IPS-20b (cell line): ENCODE data around the gene CRLF1.
"Not testable (repeated sequence)": the region's sequence is repeated elsewhere in the genome, so short reads cannot be mapped to it uniquely, and the experiment has no call there.

Source experiments
- H3K27ac ChIP-seq: one replicate; pipeline ENCODE4 v1.5.1; 2013; ENCODE audit warnings: low read length
- H3K27me3 ChIP-seq: 2 replicates; pipeline ENCODE4 v1.6.1; 2013; ENCODE audit warnings: mild to moderate bottlenecking, low read length, inconsistent platforms; ENCODE audit not compliant: insufficient read depth
- H3K36me3 ChIP-seq: 2 replicates; pipeline ENCODE4 v1.6.1; 2013; ENCODE audit warnings: low read depth, mild to moderate bottlenecking, inconsistent platforms, low read length, moderate library complexity; ENCODE audit not compliant: insufficient read depth
- H3K4me1 ChIP-seq: 2 replicates; pipeline ENCODE4 v1.6.1; 2013; ENCODE audit warnings: mild to moderate bottlenecking, control low read depth, inconsistent platforms, low read length, moderate library complexity; ENCODE audit not compliant: insufficient read depth
- H3K4me3 ChIP-seq: 2 replicates; pipeline ENCODE4 v1.5.1; 2013; ENCODE audit warnings: mild to moderate bottlenecking, low read length, inconsistent platforms
- H3K9ac ChIP-seq: 2 replicates; pipeline ENCODE4 v1.6.1; 2013; ENCODE audit warnings: low read depth, mild to moderate bottlenecking, inconsistent platforms, low read length, moderate library complexity
- H3K9me3 ChIP-seq: 2 replicates; pipeline ENCODE4 v1.6.1; 2013; ENCODE audit warnings: mild to moderate bottlenecking, low read depth, low read length, inconsistent platforms; ENCODE audit not compliant: insufficient read depth

CRLF1 gene

DNA sequence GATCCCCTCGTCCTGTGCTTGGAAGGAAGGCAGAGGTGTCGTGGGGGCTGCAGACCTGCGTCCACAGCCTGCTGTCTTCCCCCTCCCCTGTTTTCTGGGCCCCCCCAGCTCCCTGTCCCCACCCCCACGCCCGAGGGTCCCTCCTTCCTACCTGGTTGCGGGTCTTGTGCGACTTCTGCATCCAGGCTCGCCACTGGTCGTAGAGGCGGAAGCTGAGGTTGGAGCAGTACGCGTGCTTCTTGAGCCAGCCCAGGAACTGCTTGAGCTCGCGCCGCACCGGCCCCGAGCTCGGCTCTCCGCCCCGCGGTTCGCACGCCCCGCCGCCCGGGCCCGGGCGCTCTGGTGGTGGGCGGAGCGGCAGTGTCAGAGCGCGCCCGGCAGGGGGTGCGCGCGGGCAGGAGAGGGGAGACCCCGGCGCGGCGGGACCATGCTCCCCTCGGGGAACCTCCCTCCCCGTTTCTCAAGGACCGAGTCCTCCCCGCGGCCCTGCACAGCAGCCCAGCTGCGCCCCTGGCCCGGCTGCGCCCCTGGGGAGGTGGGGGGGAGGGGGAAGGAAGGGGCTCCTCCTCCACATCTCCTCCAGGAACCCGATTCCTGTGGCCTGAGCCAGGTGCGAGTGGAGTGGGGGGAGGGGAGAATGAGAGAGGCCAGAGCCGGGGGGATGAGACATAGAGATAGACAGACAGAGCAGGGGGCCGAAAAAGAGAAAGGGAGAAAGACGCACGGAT lies 12.3 kb downstream of the CRLF1 start:
- Histone ChIP-seq H3K4me1 (peaks cover 14% of the 10 kb centered on the region; the same call in 1 of the 2 replicates), H3K4me3 (peak overlapping the region; percentile 66), H3K9me3 (no peaks in the 10 kb centered on the region), H3K27ac (no peak overlapping the region), H3K27me3 (peaks cover 33% of the 10 kb centered on the region), H3K36me3 (peaks cover 4% of the 10 kb centered on the region; the same call in 1 of the 2 replicates), H3K9ac (peak overlapping the region; percentile 68)

DNA sequence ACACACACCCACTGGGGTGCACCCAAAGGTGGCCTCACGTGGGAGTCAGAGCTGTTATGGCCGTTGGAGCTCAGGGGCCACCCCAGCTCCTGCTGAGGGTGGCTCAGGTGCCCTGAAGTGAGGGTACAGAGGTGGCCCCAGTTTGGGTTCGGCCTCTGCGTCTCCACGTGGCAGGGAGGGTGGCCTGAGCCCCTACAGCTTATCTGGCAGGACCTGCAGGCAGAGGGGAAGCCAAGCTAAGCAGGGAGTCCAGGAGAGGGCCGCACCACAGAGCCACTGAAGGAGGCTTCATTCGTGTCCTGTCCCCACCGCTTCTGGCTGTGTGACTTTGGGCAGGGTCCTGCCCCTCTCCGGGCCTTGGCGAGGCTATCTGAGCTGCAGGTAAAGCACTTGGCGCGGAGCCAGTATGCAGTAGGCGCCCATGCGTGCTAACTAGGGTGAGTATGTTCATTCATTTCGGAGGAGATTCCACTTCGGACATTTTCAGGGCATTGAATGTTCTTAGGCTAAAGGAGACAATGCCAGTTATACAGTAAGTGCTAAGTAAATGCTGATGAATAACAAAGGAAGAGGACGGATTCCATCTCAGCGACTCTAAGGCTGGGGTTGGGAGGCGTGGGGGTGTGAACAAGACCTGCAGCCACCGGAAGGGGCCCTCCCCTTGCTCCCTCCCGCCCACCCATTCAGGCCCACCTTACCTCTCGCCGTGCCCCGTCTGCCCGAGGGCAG lies 13.1 kb downstream of the CRLF1 start:
- Histone ChIP-seq H3K4me1 (peaks cover 14% of the 10 kb centered on the region; the same call in 1 of the 2 replicates), H3K27me3 (peaks cover 25% of the 10 kb centered on the region), H3K36me3 (peaks cover 4% of the 10 kb centered on the region; the same call in 1 of the 2 replicates), H3K9ac (peak overlapping the region; percentile 68; the same call in 1 of the 2 replicates), H3K9me3 (no peaks in the 10 kb centered on the region), H3K27ac (no peak overlapping the region), H3K4me3 (peak overlapping the region; percentile 66)

DNA sequence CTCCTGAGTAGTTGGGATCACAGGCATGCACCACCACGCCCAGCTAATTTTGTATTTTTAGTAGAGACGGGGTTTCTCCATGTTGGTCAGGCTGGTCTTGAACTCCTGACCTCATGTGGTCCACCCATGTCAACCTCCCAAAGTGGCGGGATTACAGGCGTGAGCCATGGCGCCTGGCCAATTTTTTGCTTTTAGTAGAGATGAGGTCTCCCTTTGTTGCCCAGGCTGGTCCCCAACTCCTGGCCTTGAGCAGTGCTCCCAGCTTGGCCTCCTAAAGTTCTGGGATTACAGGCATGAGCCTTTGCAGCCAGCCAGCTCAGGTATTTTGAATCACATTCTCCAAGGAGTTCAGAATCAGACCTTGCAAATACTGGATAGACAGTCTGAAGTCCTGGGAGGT lies 13.9 kb downstream of the CRLF1 start:
- not testable (repeated sequence) for H3K9ac ChIP-seq, H3K27ac ChIP-seq, H3K9me3 ChIP-seq, H3K36me3 ChIP-seq, H3K4me3 ChIP-seq
- peaks cover 14% of the 10 kb centered on the region; the same call in 1 of the 2 replicates for H3K4me1 ChIP-seq
- peaks cover 20% of the 10 kb centered on the region for H3K27me3 ChIP-seq

DNA sequence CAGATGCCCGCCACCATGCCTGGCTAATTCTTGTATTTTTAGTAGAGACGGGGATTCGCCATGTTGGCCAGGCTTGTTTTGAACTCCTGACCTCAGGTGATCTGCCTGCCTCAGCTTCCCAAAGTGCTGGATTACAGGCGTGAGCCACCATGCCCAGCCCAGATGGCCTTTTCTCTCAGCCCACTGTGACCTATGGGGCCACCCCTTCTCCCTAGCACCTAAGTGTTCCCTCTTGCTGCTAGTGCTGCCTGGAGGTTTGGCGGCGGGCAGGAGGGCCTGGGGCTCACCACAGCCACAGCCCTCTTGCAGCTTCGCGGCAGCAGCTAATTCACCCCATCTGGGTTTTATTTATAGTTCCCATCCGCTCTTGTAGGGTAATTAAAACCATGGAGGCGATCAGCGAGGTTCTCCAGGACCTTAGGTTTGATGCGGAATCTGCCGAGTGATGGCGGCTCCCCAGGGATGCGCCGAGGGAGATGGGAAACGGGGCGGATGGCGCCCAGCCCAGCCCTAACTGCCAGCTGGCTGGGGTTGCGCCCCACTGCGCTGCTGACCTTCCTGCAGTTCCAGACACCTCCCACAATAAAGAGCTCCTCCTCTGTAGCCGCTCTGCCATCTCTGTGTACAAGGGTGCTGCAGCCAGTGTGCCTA lies 14.7 kb downstream of the CRLF1 start:
- H3K4me1 ChIP-seq, result peaks cover 14% of the 10 kb centered on the region; the same call in 1 of the 2 replicates
- H3K27ac ChIP-seq, result no peak overlapping the region
- peaks cover 4% of the 10 kb centered on the region; the same call in 1 of the 2 replicates for H3K36me3 ChIP-seq
- H3K9ac ChIP-seq, result no peak overlapping the region
- H3K9me3 ChIP-seq, result no peaks in the 10 kb centered on the region
- peaks cover 20% of the 10 kb centered on the region for H3K27me3 ChIP-seq
- H3K4me3 ChIP-seq, result no peak overlapping the region

DNA sequence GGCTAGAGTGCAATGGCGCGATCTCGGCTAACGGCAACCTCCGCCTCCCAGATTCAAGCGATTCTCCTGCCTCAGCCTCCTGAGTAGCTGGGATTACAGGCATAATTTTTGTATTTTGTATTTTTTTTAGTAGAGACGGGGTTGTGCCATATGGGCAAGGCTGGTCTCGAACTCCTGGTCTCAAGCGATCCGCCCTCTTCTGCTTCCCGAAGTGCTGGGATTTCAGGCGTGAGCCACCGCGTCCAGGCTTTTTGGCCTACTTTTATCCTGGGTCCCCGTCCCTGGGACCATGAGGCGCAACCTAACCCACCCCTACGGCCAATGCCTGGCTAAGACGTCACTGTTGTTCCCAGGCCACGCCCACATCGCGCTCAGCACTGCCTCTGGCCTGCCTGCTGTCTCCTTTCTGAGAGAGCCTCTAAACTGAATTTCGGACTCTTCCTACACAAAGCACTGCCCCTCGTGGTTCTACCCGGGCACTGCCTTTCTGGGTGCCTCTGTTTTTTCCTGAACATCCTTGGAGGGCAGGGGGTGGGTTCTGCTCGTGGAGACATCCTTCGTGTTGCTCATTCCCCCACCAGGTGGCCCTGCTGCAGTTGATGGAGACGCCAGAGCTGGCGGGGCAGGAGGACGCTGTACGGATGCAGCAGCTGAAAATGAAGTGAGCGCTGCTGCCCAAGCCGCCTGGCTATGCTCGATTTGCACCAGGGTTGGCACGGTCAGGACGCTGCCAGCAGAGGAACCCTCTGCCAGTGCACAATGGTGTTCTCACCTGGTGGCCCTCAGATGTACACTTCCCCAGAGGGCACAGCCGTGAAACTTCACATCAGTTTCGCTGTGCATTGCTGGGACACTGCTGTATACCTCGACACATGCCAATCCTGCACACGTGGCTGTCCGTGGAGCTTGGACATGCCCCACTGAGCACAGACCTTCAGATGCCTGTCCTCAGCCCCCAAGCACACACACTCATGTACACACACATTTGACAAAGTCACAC lies 16.0 kb downstream of the CRLF1 start:
- H3K9me3 ChIP-seq, result no peaks in the 10 kb centered on the region
- H3K9ac ChIP-seq, result peak overlapping the region; percentile 89; the same call in 1 of the 2 replicates
- peaks cover 14% of the 10 kb centered on the region; the same call in 1 of the 2 replicates for H3K4me1 ChIP-seq
- peaks cover 10% of the 10 kb centered on the region for H3K27me3 ChIP-seq
- peaks cover 4% of the 10 kb centered on the region; the same call in 1 of the 2 replicates for H3K36me3 ChIP-seq
- H3K27ac ChIP-seq, result no peak overlapping the region
- H3K4me3 ChIP-seq, result peak overlapping the region; percentile 88

DNA sequence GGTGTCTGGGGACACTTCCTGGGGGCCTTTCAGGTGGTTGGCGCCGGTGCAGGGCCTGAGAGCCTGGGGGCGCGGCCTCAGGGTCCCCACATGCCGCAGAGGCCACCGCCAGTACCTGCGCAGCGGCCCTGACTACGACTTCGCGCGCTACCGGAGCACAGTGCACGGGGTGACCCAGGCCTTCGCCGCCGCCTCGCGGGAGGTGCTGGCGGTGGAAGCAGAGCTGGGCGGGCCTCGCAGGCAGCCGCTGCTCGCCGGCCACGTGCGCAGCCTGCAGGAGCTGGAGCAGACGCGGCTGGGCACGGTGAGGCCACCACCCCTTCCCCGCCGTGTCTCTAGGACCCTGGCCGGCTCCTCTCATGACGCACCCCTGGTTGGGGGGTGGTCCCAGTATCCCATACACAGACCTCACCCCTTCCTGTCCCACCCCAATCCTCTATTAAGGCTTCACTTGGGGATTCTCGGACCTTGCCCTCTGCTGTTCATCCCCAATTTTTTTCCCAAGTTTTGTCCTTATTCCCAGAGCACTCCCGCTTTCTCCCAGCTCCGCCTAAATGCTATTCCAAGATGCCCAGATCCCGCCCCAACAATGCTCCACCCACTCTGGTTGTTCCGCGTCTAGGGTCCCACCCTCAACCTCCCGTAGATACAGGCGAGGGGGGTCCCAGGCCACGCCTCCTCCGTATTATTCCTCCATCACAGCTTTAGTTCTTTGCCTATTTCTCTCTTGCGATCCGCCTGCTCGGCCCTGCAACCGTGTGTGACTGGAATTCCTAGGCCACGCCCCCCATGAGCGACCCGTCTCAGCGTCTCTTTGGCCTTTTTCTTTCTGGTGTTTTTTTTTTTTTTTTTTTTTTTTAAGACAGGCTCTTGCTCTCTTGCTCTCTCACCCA lies 17.0 kb downstream of the CRLF1 start:
- Histone ChIP-seq H3K36me3 (peaks cover 4% of the 10 kb centered on the region; the same call in 1 of the 2 replicates), H3K27me3 (peaks cover under 1% of the 10 kb centered on the region; the same call in 1 of the 2 replicates), H3K9me3 (no peaks in the 10 kb centered on the region), H3K9ac (peak overlapping the region; percentile 89), H3K27ac (peak overlapping the region; percentile 63), H3K4me1 (peaks cover 6% of the 10 kb centered on the region; the same call in 1 of the 2 replicates), H3K4me3 (peak overlapping the region; percentile 88)

DNA sequence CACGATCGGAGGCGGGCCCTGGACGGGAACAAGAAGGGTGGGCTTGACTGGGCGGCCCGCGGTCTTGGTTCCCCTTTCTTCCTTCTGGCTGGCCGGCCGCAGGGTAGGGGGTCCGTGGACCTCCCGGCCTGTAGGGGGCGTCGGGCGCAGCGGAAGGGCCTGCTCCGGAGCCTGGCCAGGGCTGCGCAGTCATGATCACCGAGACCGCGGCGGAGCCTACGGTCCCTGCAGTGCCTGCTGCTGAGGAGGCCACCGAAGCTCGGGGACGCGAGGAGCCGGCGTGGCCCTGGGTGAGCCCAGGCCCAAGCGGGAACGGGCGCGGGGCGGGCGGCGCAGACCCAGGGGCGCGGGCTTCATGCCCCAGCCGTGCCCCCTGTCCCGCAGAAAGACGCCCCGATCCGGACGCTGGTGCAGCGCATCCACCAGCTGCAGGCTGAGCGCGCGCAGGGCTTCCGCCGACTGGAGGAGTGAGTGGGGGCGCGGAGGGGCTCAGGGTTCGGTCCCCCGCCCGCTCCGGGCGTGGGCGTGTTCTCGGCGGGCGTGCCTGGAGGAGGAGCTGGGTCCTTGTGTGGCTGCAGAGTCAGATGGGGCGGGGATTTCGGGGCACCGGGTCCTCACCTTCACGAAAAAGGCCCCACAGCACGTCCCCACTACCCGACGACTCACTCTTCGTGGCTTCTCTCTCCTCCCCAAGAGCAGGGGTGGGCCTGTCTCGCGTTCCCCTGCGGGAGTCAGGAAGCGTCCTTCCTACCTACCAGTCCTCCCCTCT lies 17.8 kb downstream of the CRLF1 start, which contains the start of gene REX1BD:
REX1BD (plus strand) TSS at position 188 of the 769 bp plus-strand sequence; CDS start at position 192, 4 bp downstream.
- Histone ChIP-seq H3K27me3 (no peaks in the 10 kb centered on the region; the same call in 1 of the 2 replicates), H3K9ac (peak within 1 kb of the TSS; percentile 89), H3K4me3 (peak within 1 kb of the TSS; percentile 88), H3K36me3 (peaks cover 4% of the 10 kb centered on the region; the same call in 1 of the 2 replicates), H3K9me3 (no peaks in the 10 kb centered on the region), H3K27ac (peak within 1 kb of the TSS; percentile 63), H3K4me1 (peaks cover 6% of the 10 kb centered on the region; the same call in 1 of the 2 replicates)

DNA sequence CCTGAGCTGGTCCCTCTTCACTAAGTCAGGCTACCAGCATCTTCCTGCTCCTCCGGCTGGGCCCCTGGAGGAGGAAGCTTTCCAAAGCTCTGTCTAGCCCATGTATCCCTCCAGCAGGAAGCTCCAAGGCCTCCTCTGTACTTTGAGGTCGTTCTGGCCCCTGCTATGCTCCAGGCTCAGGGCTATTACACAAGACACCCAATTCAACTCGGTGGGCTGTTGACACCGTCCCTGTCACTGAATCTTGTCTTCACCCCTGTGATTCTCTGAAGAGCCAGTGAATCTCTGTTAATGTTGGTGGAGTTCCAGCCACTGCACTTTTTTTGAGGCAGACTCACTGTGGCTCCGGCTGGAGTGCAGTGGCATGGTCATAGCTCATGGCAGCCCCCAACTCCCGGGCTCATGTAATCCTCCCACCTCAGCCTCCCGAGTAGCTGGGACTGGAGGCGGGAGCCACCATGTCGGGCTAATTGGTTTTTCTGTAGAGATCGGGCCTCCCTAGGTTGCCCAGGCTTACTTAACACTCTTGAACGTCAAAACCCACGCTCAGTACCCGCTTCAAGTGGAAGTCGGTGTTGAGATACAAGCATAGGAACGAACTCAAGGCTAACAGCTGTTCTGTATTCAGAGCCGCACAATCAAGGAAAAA lies 18.5 kb downstream of the CRLF1 start:
- H3K9me3 ChIP-seq, result no peaks in the 10 kb centered on the region
- H3K36me3 ChIP-seq, result peaks cover 4% of the 10 kb centered on the region; the same call in 1 of the 2 replicates
- H3K4me3 ChIP-seq, result peak overlapping the region; percentile 88
- H3K9ac ChIP-seq, result peak overlapping the region; percentile 89; the same call in 1 of the 2 replicates
- H3K27me3 ChIP-seq, result no peaks in the 10 kb centered on the region; the same call in 1 of the 2 replicates
- H3K4me1 ChIP-seq, result peaks cover 2% of the 10 kb centered on the region; the same call in 1 of the 2 replicates
- H3K27ac ChIP-seq, result peak overlapping the region; percentile 63

DNA sequence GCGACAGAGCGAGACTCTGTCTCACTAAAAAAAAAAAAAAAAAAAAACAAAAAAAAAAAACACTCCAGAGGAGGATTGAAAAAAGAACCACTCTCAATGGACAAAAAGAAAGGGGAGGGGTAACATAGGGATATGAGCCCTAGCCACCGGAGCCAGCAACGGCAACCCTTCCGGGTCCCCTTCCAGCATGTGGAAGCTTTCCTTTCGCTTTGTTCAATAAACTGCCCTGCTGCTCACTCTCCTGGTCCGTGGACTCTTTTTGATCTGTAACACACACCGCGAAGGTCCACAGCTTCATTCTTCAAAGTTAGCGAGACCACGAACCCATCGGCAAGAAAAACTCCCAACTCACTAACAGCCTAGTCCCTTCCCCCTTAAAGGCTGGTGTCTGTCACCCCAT lies 19.0 kb downstream of the CRLF1 start:
- Histone ChIP-seq H3K4me1 (peaks cover 2% of the 10 kb centered on the region; the same call in 1 of the 2 replicates), H3K9me3 (no peaks in the 10 kb centered on the region), H3K36me3 (peaks cover 4% of the 10 kb centered on the region; the same call in 1 of the 2 replicates), H3K27me3 (no peaks in the 10 kb centered on the region), H3K4me3 (no peak overlapping the region), H3K27ac (no peak overlapping the region), H3K9ac (peak overlapping the region; percentile 89; the same call in 1 of the 2 replicates)
